GM12872 (cell line): Measurements from ENCODE around the gene OPN4.
A peak's percentile ranks its signal among the peaks of the same experiment; 100 is the strongest.

ENCODE experiments used
- CTCF ChIP-seq: IDR thresholded peaks from 3 replicates; pipeline ENCODE4 v1.5.1; 2011; ENCODE audit warnings: low read depth, mild to moderate bottlenecking, low read length, moderate library complexity; ENCODE audit not compliant: insufficient read depth

Gene OPN4

GRCh38 chr10:86681047-86681446 is 26.7 kb downstream of the OPN4 start:
- no peak for TF ChIP-seq CTCF

- TF ChIP-seq CTCF = no peak
These were observed 27.5 kb downstream of the OPN4 start for GRCh38 chr10:86681722-86682386.

- no peak for TF ChIP-seq CTCF
These were observed 28.3 kb downstream of the OPN4 start for GRCh38 chr10:86682675-86683074.

- peak; percentile 36 for TF ChIP-seq CTCF
These were observed 30.2 kb downstream of the OPN4 start for GRCh38 chr10:86684331-86685097.

GRCh38 chr10:86685416-86685815 is 31.1 kb downstream of the OPN4 start:
- no peak for TF ChIP-seq CTCF

- TF ChIP-seq CTCF = no peak
These were observed 31.7 kb downstream of the OPN4 start for GRCh38 chr10:86685893-86686632.

GRCh38 chr10:86686972-86687371 is 32.6 kb downstream of the OPN4 start:
- TF ChIP-seq CTCF = no peak
